Activated naive CD8-positive, alpha-beta T cell treated with anti-CD3 and anti-CD28 coated beads, Interleukin-2, amount 10 ng/mL, durations not matched to agents 7 days and 5 days (primary cell): ENCODE data around the gene SLC5A11. TPM values are rescaled to one million over a fixed set of nuclear protein-coding genes. Genes with fewer than 3 reads are reported as not detected.

ENCODE experiments used
- ATAC-seq: fragments of 150-1000 bp; cut with Tn5 transposase; one replicate; pipeline ENCODE4 v1.10.0; 2021; ENCODE audit warnings: low read depth, moderate library complexity
- POLR2A ChIA-PET: fragments of 350-600 bp; sonication (Branson Sonifier 250); formaldehyde crosslinking; loops from one replicate; lab custom pipeline; 2021; ENCODE audit warnings: antibody characterized with exemption; lab: Charles Lee
- DNase-seq: peaks from one replicate; pipeline ENCODE4 v3.0.0; 2021
- H3K27ac Mint-ChIP-seq: one replicate; pipeline ENCODE4 v1.8.0; 2022; ENCODE audit warnings: mild to moderate bottlenecking, mixed read lengths
- H3K27me3 Mint-ChIP-seq: one replicate; pipeline ENCODE4 v1.8.0; 2022; ENCODE audit warnings: mild to moderate bottlenecking, moderate library complexity, mixed read lengths
- H3K36me3 Mint-ChIP-seq: one replicate; pipeline ENCODE4 v1.8.0; 2021; ENCODE audit warnings: mild to moderate bottlenecking, mixed read lengths
- H3K4me1 Mint-ChIP-seq: one replicate; pipeline ENCODE4 v1.8.0; 2021; ENCODE audit warnings: mixed read lengths
- H3K4me3 Mint-ChIP-seq: one replicate; pipeline ENCODE4 v1.8.0; 2022; ENCODE audit warnings: mild to moderate bottlenecking, moderate library complexity, mixed read lengths
- H3K9me3 Mint-ChIP-seq: one replicate; pipeline ENCODE4 v1.8.0; 2021; ENCODE audit warnings: mixed read lengths
- total RNA-seq, 2 experiments: library from RNA; stranded (reverse); gene quantifications; one replicate each; pipeline ENCODE4 v1.2.3, GENCODE V29; 2021

Gene SLC5A11
- total RNA-seq, 2 experiments from 2014 or later: 0.75 TPM; not detected in 1

DNA sequence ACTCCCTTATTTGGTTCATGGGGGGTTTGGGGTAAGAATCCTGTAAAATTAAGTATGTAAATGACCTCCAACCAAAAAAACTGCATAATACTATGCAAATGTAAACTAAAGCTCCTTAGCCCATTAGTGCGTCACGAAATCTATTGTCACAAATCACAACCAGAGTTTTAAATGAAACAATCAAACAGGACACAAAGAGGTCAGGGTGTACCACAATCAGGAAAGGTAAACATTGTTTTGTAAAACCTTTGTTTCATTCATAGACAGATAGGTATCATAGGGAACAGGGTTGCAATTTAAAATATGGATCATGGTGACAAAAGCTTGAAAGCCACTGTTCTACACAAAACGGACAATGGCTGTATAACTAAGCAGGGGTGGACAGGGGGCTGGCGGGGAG lies 108.4 kb downstream of the SLC5A11 start:
- Mint-ChIP-seq H3K4me3 (no peak overlapping the region), H3K27ac (peak overlapping the region; percentile 7), H3K9me3 (no peaks in the 10 kb centered on the region), H3K27me3 (no peaks in the 10 kb centered on the region), H3K4me1 (peaks cover 2% of the 10 kb centered on the region), H3K36me3 (peaks cover 26% of the 10 kb centered on the region)
- no peak for ATAC-seq
- POLR2A ChIA-PET: no interaction called here
- DNase-seq: no peak

DNA sequence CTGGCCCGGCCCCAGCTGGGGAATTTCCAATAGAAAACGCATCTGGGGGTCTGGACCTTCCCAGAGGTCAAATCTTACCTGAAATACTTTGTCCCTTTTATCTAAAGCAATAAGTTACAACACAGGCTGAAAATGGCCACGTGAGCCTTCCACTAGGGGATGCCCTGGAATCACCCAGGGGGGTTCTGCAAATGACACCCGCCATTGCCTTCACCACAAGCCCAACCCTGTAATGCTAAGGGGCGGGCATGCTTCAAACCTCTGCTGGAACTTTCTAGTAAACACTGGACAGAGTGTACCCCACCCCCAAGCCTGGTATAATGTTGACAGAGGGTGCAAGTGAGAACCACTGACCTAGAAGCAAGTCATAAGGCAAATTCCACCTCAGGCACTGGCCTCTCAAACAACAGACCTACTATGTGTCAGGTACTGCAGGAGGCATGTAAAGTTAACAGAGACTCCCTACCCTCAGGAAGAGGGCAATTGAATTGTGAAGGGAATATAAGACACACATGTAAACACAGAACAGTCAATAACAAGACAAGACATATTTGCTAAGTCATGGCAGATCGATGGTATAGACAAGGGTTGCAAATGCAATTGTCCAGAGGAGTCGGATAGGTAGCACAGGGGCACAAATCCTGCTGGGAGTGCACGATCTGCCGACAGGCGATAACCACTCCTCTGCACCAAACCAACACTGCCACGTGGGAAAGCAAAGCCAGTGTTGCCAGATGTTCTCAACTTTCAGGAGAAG lies 110.4 kb downstream of the SLC5A11 start:
- H3K9me3 Mint-ChIP-seq: no peaks in the 10 kb centered on the region
- peaks cover 34% of the 10 kb centered on the region for H3K36me3 Mint-ChIP-seq
- peaks cover 2% of the 10 kb centered on the region for H3K4me1 Mint-ChIP-seq
- DNase-seq: no peak
- no peaks in the 10 kb centered on the region for H3K27me3 Mint-ChIP-seq
- no peak overlapping the region for H3K4me3 Mint-ChIP-seq
- POLR2A ChIA-PET: no interaction called here
- ATAC-seq: no peak
- H3K27ac Mint-ChIP-seq: no peak overlapping the region

DNA sequence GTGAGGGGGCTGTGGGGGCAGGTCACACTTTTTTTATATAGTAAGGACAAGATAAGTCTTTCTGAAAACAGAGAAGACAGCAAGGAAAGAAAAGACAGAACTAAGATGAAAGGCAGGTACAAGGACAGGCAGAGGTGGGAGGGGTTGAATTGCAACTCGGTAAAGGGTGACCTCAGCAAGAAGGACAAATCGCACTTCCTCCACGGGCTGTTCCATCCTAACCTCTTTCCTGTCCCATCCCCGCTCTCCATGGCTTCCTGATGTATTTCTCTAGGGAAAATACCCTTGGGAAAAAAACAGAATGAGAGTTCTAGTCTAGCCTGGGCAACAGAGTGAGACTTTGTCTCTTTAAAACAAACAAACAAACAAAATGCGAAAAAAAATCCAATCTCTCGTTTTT lies 112.1 kb downstream of the SLC5A11 start:
- POLR2A ChIA-PET: no interaction called here
- no peak for ATAC-seq
- peaks cover 2% of the 10 kb centered on the region for H3K4me1 Mint-ChIP-seq
- H3K4me3 Mint-ChIP-seq: no peak overlapping the region
- peaks cover 8% of the 10 kb centered on the region for H3K9me3 Mint-ChIP-seq
- H3K27me3 Mint-ChIP-seq: no peaks in the 10 kb centered on the region
- H3K36me3 Mint-ChIP-seq: peaks cover 47% of the 10 kb centered on the region
- H3K27ac Mint-ChIP-seq: no peak overlapping the region
- DNase-seq: no peak

Other genes starting within 250 kb of the SLC5A11 start
- 10 to 100 TPM; 46.8 to 53.1 TPM for gene TNRC6A, start 116.3 kb upstream of the SLC5A11 start, total RNA-seq
- 10 to 100 TPM; 72.9 to 85.4 TPM for gene ARHGAP17, start 169.4 kb downstream of the SLC5A11 start, total RNA-seq